ENCODE results near the gene KCNK10.

DNA sequence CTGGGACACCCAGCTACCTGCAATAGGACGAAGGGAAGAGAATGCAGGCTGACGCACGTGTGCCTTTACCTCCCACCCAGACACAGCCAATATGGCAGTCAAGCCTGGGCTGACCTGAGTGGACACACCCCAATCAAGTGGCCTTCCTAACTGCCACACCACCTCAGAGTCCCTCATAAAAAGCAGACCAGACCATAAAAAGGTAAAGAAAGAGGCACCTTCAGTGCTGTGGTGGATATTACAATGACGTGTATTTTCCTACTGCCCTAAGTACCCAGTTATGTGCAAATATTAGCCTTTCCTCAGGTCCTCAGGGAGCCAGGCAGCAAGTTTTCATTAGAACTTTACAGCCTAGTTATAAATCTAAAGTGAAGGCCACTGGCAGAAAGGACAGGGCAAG lies 75.8 kb downstream of the KCNK10 start:
- TF ChIP-seq, protein P1, sequence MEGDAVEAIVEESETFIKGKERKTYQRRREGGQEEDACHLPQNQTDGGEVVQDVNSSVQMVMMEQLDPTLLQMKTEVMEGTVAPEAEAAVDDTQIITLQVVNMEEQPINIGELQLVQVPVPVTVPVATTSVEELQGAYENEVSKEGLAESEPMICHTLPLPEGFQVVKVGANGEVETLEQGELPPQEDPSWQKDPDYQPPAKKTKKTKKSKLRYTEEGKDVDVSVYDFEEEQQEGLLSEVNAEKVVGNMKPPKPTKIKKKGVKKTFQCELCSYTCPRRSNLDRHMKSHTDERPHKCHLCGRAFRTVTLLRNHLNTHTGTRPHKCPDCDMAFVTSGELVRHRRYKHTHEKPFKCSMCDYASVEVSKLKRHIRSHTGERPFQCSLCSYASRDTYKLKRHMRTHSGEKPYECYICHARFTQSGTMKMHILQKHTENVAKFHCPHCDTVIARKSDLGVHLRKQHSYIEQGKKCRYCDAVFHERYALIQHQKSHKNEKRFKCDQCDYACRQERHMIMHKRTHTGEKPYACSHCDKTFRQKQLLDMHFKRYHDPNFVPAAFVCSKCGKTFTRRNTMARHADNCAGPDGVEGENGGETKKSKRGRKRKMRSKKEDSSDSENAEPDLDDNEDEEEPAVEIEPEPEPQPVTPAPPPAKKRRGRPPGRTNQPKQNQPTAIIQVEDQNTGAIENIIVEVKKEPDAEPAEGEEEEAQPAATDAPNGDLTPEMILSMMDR (IDR thresholded peaks at IDR 0.05): no peak
- no peak for TF ChIP-seq POLR2A (IDR thresholded peaks at IDR 0.05)

All from gastroesophageal sphincter (tissue), 3 donors.